Measurements from ENCODE around the gene RPS27A. TPM values are rescaled to one million over a fixed set of nuclear protein-coding genes. Genes with fewer than 3 reads are reported as not detected.

RPS27A gene
- total and polyA plus RNA-seq, 11 donors, result 329 to 1,743 (median 513) TPM

- H3K4me3 ChIP-seq, result no peak overlapping the region
- H3K4me1 ChIP-seq, result no peaks in the 10 kb centered on the region
- DNase-seq (no peak), ATAC-seq (no peak)
- peaks cover 0 to 29% (median 0%) of the 10 kb centered on the region in 9 donors for H3K36me3 ChIP-seq
- no peak for TF ChIP-seq POLR2A (IDR thresholded peaks at IDR 0.05)
- TF ChIP-seq, protein P1, sequence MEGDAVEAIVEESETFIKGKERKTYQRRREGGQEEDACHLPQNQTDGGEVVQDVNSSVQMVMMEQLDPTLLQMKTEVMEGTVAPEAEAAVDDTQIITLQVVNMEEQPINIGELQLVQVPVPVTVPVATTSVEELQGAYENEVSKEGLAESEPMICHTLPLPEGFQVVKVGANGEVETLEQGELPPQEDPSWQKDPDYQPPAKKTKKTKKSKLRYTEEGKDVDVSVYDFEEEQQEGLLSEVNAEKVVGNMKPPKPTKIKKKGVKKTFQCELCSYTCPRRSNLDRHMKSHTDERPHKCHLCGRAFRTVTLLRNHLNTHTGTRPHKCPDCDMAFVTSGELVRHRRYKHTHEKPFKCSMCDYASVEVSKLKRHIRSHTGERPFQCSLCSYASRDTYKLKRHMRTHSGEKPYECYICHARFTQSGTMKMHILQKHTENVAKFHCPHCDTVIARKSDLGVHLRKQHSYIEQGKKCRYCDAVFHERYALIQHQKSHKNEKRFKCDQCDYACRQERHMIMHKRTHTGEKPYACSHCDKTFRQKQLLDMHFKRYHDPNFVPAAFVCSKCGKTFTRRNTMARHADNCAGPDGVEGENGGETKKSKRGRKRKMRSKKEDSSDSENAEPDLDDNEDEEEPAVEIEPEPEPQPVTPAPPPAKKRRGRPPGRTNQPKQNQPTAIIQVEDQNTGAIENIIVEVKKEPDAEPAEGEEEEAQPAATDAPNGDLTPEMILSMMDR (IDR thresholded peaks at IDR 0.05), result no peak
- no peaks in the 10 kb centered on the region for H3K27me3 ChIP-seq
- intact Hi-C loops (cut with DNase I), result no loop called here
- 95 to 99% (median 97%) methylated on average over 1 of the region's 1 CpG for WGBS, 4 donors
- H3K27ac ChIP-seq, result no peak overlapping the region
- peaks cover 0 to 34% (median 3%) of the 10 kb centered on the region in 12 donors for H3K9me3 ChIP-seq
These were observed 32.1 kb upstream of the RPS27A start for GRCh38 chr2:55200416-55200815.

GRCh38 chr2:55204536-55204935 lies 28.0 kb upstream of the RPS27A start:
- TF ChIP-seq POLR2A (IDR thresholded peaks at IDR 0.05), result no peak
- TF ChIP-seq, protein P1 (IDR thresholded peaks at IDR 0.05), result no peak
- no peak overlapping the region for H3K4me3 ChIP-seq
- peaks cover 0 to 27% (median 0%) of the 10 kb centered on the region in 9 donors for H3K36me3 ChIP-seq
- H3K27ac ChIP-seq, result no peak overlapping the region
- ATAC-seq, result no peak
- no peak for DNase-seq
- intact Hi-C loops (cut with DNase I), result no loop called here
- H3K27me3 ChIP-seq, result no peaks in the 10 kb centered on the region
- 97 to 100% (median 98%) methylated on average over 3 of the region's 3 CpGs for WGBS, 4 donors
- no peaks in the 10 kb centered on the region for H3K4me1 ChIP-seq
- H3K9me3 ChIP-seq, result peaks cover 0 to 33% (median 3%) of the 10 kb centered on the region in 12 donors

GRCh38 chr2:55204950-55205349 lies 27.5 kb upstream of the RPS27A start:
- ATAC-seq (no peak), DNase-seq (no peak)
- Histone ChIP-seq H3K4me1 (no peaks in the 10 kb centered on the region), H3K36me3 (peaks cover 0 to 23% (median 0%) of the 10 kb centered on the region in 9 donors), H3K9me3 (peaks cover 0 to 29% (median 3%) of the 10 kb centered on the region in 12 donors), H3K4me3 (no peak overlapping the region), H3K27me3 (no peaks in the 10 kb centered on the region), H3K27ac (no peak overlapping the region)
- TF ChIP-seq, protein P1 (IDR thresholded peaks at IDR 0.05), result no peak
- TF ChIP-seq POLR2A (IDR thresholded peaks at IDR 0.05), result no peak
- intact Hi-C loops (cut with DNase I), result no loop called here
- 90 to 98% (median 94%) methylated on average over 2 of the region's 2 CpGs for WGBS, 4 donors

DNA sequence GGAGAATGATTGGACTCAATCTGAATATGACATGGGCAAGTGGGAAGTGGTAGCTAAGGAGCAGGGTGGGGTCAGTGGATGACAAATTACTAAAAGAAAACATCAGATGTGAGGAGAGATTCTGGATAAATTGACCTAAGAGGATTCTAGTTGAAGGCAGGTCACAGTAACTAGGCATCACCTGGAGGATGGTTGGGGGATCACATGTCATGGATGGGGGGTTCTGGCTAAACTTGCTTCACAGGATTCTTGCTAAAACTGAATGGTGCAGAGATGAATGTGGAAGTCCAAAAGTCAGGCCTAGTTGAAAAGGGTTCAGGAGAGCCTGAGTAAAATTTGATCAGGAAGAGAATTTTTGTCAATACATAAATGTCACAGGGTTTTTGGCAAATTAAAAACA lies 18.7 kb upstream of the RPS27A start:
- no peaks in the 10 kb centered on the region for H3K27me3 ChIP-seq
- H3K9me3 ChIP-seq, result no peaks in the 10 kb centered on the region
- DNase-seq (no peak), ATAC-seq (no peak)
- no peak overlapping the region for H3K4me3 ChIP-seq
- no peak overlapping the region for H3K27ac ChIP-seq
- H3K36me3 ChIP-seq, result no peaks in the 10 kb centered on the region
- H3K4me1 ChIP-seq, result no peaks in the 10 kb centered on the region
- intact Hi-C loops (cut with DNase I), result no loop called here
- TF ChIP-seq, protein P1 (IDR thresholded peaks at IDR 0.05), result no peak
- TF ChIP-seq POLR2A (IDR thresholded peaks at IDR 0.05), result no peak
